Upper lobe of left lung (tissue), 6 donors: ENCODE data around the gene SSC4D. TPM values are rescaled to one million over a fixed set of nuclear protein-coding genes. Genes with fewer than 3 reads are reported as not detected.
"Not testable (repeated sequence)": the region's sequence is repeated elsewhere in the genome, so short reads cannot be mapped to it uniquely, and the experiment has no call there.

Experiments
- ATAC-seq, 2 donors: fragments of 200-7000 bp; cut with Tn5 transposase; one replicate each; pipeline ENCODE4 v1.9.1; 2022; ENCODE audit warnings: mild to moderate bottlenecking in 2 of 2, moderate library complexity in 2 of 2; ENCODE audit not compliant: low FRiP score in 2 of 2
- DNase-seq, 2 donors: peaks; one replicate each; pipeline ENCODE4 v3.0.0-alpha.2; 2019 to 2020
- H3K27ac ChIP-seq, 4 donors: fragments of 200-600 bp; sonication (generic); one replicate each; pipeline ENCODE4 v1.5.1; 2016 to 2019
- H3K27me3 ChIP-seq, 4 donors: fragments of 200-600 bp; sonication (generic); one replicate each; pipeline ENCODE4 v1.5.1; 2017 to 2019
- H3K36me3 ChIP-seq, 4 donors: fragments of 200-600 bp; sonication (generic); one replicate each; pipeline ENCODE4 v1.5.1; 2016 to 2019
- H3K4me1 ChIP-seq, 4 donors: fragments of 200-600 bp; sonication (generic); one replicate each; pipeline ENCODE4 v1.5.1; 2018 to 2019
- H3K4me3 ChIP-seq, 4 donors: fragments of 200-600 bp; sonication (generic); one replicate each; pipeline ENCODE4 v1.5.1; 2017 to 2019; ENCODE audit warnings: mild to moderate bottlenecking in 2 of 4, moderate library complexity in 1 of 4
- H3K9me3 ChIP-seq, 4 donors: fragments of 200-600 bp; sonication (generic); one replicate each; pipeline ENCODE4 v1.5.1; 2018 to 2019
- CTCF ChIP-seq, 6 experiments: fragments of 450-650 bp in 4 of 6; fragments of 200-600 bp in 2 of 6; sonication (generic) in 2 of 6; IDR thresholded peaks; one replicate each; pipeline ENCODE4 v1.5.1; 2016 to 2019; ENCODE audit warnings: antibody characterized with exemption in 6 of 6
- EP300 ChIP-seq, 4 donors: sonication (generic); formaldehyde crosslinking; IDR thresholded peaks; one replicate each; pipeline ENCODE4 v1.5.1; 2017; ENCODE audit warnings: antibody characterized with exemption in 4 of 4, control low read depth in 2 of 4
- POLR2A ChIP-seq, 4 donors: fragments of 450-650 bp; IDR thresholded peaks; one replicate each; pipeline ENCODE4 v1.5.1; 2016 to 2017; ENCODE audit warnings: antibody characterized with exemption in 4 of 4, mild to moderate bottlenecking in 2 of 4
- POLR2AphosphoS5 ChIP-seq, 2 donors: sonication (generic); formaldehyde crosslinking; IDR thresholded peaks; one replicate each; pipeline ENCODE4 v1.5.1; 2017; ENCODE audit warnings: antibody characterized with exemption in 2 of 2
- WGBS, 2 donors: methylation state at CpG; one replicate each; pipeline ENCODE4 v1.1.5; 2017 to 2018; 5-methylcytosine and 5-hydroxymethylcytosine counted together
- total RNA-seq, 6 donors: library from RNA; depleted of rRNA in 4 of 6; stranded (reverse); fragments of >200 nt in 4 of 6; gene quantifications; one replicate each; pipeline versions ENCODE4 v1.1.0 to v1.2.1, GENCODE V29; 2016 to 2021
- donor health status: DM: no; HTN: no; CAD: no; lungs with moderate emphysema.
- donor health status: DM: no; HTN: yes; CAD: no; lungs with severe emphysema.

SSC4D gene
- total RNA-seq, 6 donors from 2014 or later: 1.7 to 2.1 (median 1.9) TPM; not detected in 1

- 90 to 91% methylated on average over 13 of the region's 13 CpGs for WGBS, 2 donors
- ATAC-seq (no peak), DNase-seq (no peak)
- peaks cover 0 to 4% (median 2%) of the 10 kb centered on the region in 4 donors for H3K4me1 ChIP-seq
- TF ChIP-seq EP300 (IDR thresholded peaks at IDR 0.05) (no peak), CTCF (IDR thresholded peaks at IDR 0.05) (no peak), POLR2AphosphoS5 (IDR thresholded peaks at IDR 0.05) (no peak), POLR2A (IDR thresholded peaks at IDR 0.05) (no peak)
- no peaks in the 10 kb centered on the region for H3K9me3 ChIP-seq
- no peak overlapping the region for H3K27ac ChIP-seq
- no peak overlapping the region for H3K4me3 ChIP-seq
- H3K36me3 ChIP-seq: no peaks in the 10 kb centered on the region
- H3K27me3 ChIP-seq: no peaks in the 10 kb centered on the region
Measured at GRCh38 chr7:76428149-76428823, 18.8 kb upstream of the SSC4D start.

- Histone ChIP-seq H3K27me3 (no peaks in the 10 kb centered on the region), H3K4me3 (no peak overlapping the region), H3K4me1 (peaks cover 0 to 4% (median 2%) of the 10 kb centered on the region in 4 donors), H3K36me3 (no peaks in the 10 kb centered on the region), H3K27ac (no peak overlapping the region), H3K9me3 (no peaks in the 10 kb centered on the region)
- DNase-seq (peak in 1 of 2 donors; percentile 8), ATAC-seq (no peak)
- WGBS, 2 donors: 72 to 78% methylated on average over 4 to 5 of the region's 5 CpGs
- no peak for TF ChIP-seq POLR2A (IDR thresholded peaks at IDR 0.05)
- TF ChIP-seq CTCF (IDR thresholded peaks at IDR 0.05): no peak
- TF ChIP-seq EP300 (IDR thresholded peaks at IDR 0.05): no peak
- no peak for TF ChIP-seq POLR2AphosphoS5 (IDR thresholded peaks at IDR 0.05)
Measured at GRCh38 chr7:76427635-76428034, 18.1 kb upstream of the SSC4D start.

GRCh38 chr7:76426246-76426645, 16.7 kb upstream of the SSC4D start:
- H3K27ac ChIP-seq: no peak overlapping the region
- H3K27me3 ChIP-seq: no peaks in the 10 kb centered on the region
- no peak for TF ChIP-seq CTCF (IDR thresholded peaks at IDR 0.05)
- TF ChIP-seq EP300 (IDR thresholded peaks at IDR 0.05): no peak
- no peak for TF ChIP-seq POLR2A (IDR thresholded peaks at IDR 0.05)
- no peak for TF ChIP-seq POLR2AphosphoS5 (IDR thresholded peaks at IDR 0.05)
- H3K4me1 ChIP-seq: peaks cover 0 to 4% (median 2%) of the 10 kb centered on the region in 4 donors
- DNase-seq: peak in 1 of 2 donors; percentile 15
- H3K36me3 ChIP-seq: no peaks in the 10 kb centered on the region
- no peak overlapping the region for H3K4me3 ChIP-seq
- H3K9me3 ChIP-seq: no peaks in the 10 kb centered on the region
- ATAC-seq: no peak
- WGBS, 2 donors: 82 to 98% methylated on average over 2 to 4 of the region's 4 CpGs

GRCh38 chr7:76425558-76425957, 16.1 kb upstream of the SSC4D start:
- WGBS, 2 donors: 97 to 98% methylated on average over 3 to 4 of the region's 4 CpGs
- ATAC-seq, H3K4me3 ChIP-seq, H3K27me3 ChIP-seq, H3K27ac ChIP-seq, H3K9me3 ChIP-seq, H3K36me3 ChIP-seq, H3K4me1 ChIP-seq: not testable (repeated sequence)
- peak in 1 of 2 donors; percentile 13 for DNase-seq

GRCh38 chr7:76425156-76425555, 15.7 kb upstream of the SSC4D start:
- no peak for ATAC-seq
- H3K36me3 ChIP-seq: no peaks in the 10 kb centered on the region
- H3K4me1 ChIP-seq: peaks cover 0 to 4% (median 2%) of the 10 kb centered on the region in 4 donors
- TF ChIP-seq EP300 (IDR thresholded peaks at IDR 0.05) (no peak), POLR2AphosphoS5 (IDR thresholded peaks at IDR 0.05) (no peak), POLR2A (IDR thresholded peaks at IDR 0.05) (no peak), CTCF (IDR thresholded peaks at IDR 0.05) (no peak)
- H3K27me3 ChIP-seq: no peaks in the 10 kb centered on the region
- H3K27ac ChIP-seq: no peak overlapping the region
- WGBS, 2 donors: 91 to 100% methylated on average over 2 to 9 of the region's 9 CpGs
- no peak overlapping the region for H3K4me3 ChIP-seq
- peaks cover 0 to 2% (median 0%) of the 10 kb centered on the region in 4 donors for H3K9me3 ChIP-seq
- DNase-seq: peak; percentile 16 to 50
